PC-9 (cell line): ENCODE measurements around the gene FOXC1. TPM values are rescaled to one million over a fixed set of nuclear protein-coding genes. Genes with fewer than 3 reads are reported as not detected.

Experiments used
- BruUV-seq: library from RNA; stranded (reverse); fragments of 400-500 nt; replicated peaks from 2 replicates; lab custom pipeline; 2021; lab: Mats Ljungman, UMichigan
- CTCF ChIA-PET: fragments of 300-600 bp; sonication (Branson Sonifier 250); formaldehyde crosslinking; loops from one replicate; lab custom pipeline; 2022; ENCODE audit warnings: antibody characterized with exemption; lab: Charles Lee
- POLR2A ChIA-PET: fragments of 300-600 bp; sonication (Branson Sonifier 250); formaldehyde crosslinking; loops from one replicate; lab custom pipeline; 2022; ENCODE audit warnings: antibody characterized with exemption; ENCODE audit not compliant: unreplicated experiment; lab: Charles Lee
- DNase-seq, 2 experiments: peaks; one replicate each; pipeline versions ENCODE4 v3.0.0 to v3.0.0-alpha.2; 2015 to 2022; ENCODE audit warnings: mixed read lengths in 1 of 2
- H2AFZ ChIP-seq: fragments of 200-600 bp; sonication (generic); 2 replicates; pipeline ENCODE4 v1.8.1; 2017; ENCODE audit warnings: antibody characterized with exemption
- H3F3A ChIP-seq: fragments of 200-600 bp; sonication (generic); 2 replicates; pipeline ENCODE4 v1.8.1; 2017; ENCODE audit warnings: antibody characterized with exemption, mild to moderate bottlenecking, low read depth; ENCODE audit not compliant: insufficient read depth
- H3K27ac ChIP-seq: fragments of 200-600 bp; sonication (generic); 2 replicates; pipeline ENCODE4 v1.6.1; 2016; ENCODE audit warnings: mixed run types
- H3K27me3 ChIP-seq: fragments of 200-600 bp; sonication (generic); 2 replicates; pipeline ENCODE4 v1.6.1; 2016; ENCODE audit warnings: low read depth, mixed run types; ENCODE audit not compliant: insufficient read depth
- H3K36me3 ChIP-seq: fragments of 200-600 bp; sonication (generic); 2 replicates; pipeline ENCODE4 v1.6.1; 2016; ENCODE audit warnings: low read depth, mixed run types
- H3K4me1 ChIP-seq: fragments of 200-600 bp; sonication (generic); replicated peaks from 2 replicates; pipeline ENCODE4 v1.6.1; 2016; ENCODE audit warnings: mixed run types; ENCODE audit not compliant: insufficient read depth
- H3K4me2 ChIP-seq: fragments of 200-600 bp; sonication (generic); 2 replicates; pipeline ENCODE4 v1.6.1; 2017; ENCODE audit warnings: mixed run types
- H3K4me3 ChIP-seq: fragments of 200-600 bp; sonication (generic); 2 replicates; pipeline ENCODE4 v1.6.1; 2016; ENCODE audit warnings: mixed run types
- H3K79me2 ChIP-seq: fragments of 200-600 bp; sonication (generic); 2 replicates; pipeline ENCODE4 v1.6.1; 2017; ENCODE audit warnings: low read depth, mixed run types
- H3K9me2 ChIP-seq: fragments of 200-600 bp; sonication (generic); 2 replicates; pipeline ENCODE4 v1.8.1; 2017; ENCODE audit warnings: mild to moderate bottlenecking; ENCODE audit not compliant: insufficient read depth
- H3K9me3 ChIP-seq: fragments of 200-600 bp; sonication (generic); 2 replicates; pipeline ENCODE4 v1.8.1; 2016; ENCODE audit warnings: low read depth; ENCODE audit not compliant: insufficient read depth
- H4K20me1 ChIP-seq: fragments of 200-600 bp; sonication (generic); 2 replicates; pipeline ENCODE4 v1.8.1; 2017; ENCODE audit not compliant: insufficient read depth
- EZH2 ChIP-seq: fragments of 200-600 bp; sonication (generic); IDR thresholded peaks from 2 replicates; pipeline ENCODE4 v1.8.0; 2017; ENCODE audit warnings: antibody characterized with exemption, low read depth
- intact Hi-C: fragments of 100-400 bp; cut with micrococcal nuclease; formaldehyde crosslinking; loops from one replicate; pipeline ENCODE4 v1.10.0; 2022; ENCODE audit not compliant: unreplicated experiment
- total RNA-seq: library from RNA; stranded (reverse); gene quantifications from 2 replicates; pipeline ENCODE4 v1.2.3, GENCODE V29; 2021
- TF ChIP-seq, protein P1 (sequence below): fragments of 200-600 bp; sonication (generic); conservative IDR thresholded peaks from 2 replicates; pipeline ENCODE4 v1.6.1; 2017; ENCODE audit warnings: mixed run types, antibody characterized with exemption, mild to moderate bottlenecking, moderate library complexity

FOXC1 gene
- total RNA-seq, 1 experiment from 2014 or later: 18.6 TPM

DNA sequence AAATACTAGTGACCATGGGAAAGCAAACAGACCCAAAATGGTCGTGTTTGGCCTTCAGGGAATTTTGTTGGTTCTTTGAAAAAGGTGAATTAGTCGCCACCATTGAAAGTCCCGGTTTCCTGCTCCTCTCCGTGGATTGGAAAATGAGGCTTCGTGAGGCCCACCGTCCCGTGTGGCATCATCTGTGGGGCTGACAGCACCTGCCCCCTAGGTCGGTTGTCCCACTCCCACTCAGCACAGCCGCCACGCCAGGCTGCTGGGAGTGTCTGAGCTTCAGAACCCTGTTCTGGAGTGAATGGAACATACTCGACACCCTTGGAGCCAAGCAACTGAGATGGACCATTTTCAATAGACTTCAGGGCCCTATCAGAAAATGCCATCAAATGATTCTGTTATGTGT is 33.0 kb upstream of the FOXC1 start:
- H3F3A ChIP-seq: no peaks in the 10 kb centered on the region
- no peaks in the 10 kb centered on the region for H4K20me1 ChIP-seq
- BruUV-seq: no TSS peak
- H3K9me3 ChIP-seq: no peaks in the 10 kb centered on the region
- H3K27me3 ChIP-seq: 0 out of 2 replicates have a peak, but pooled peaks cover 4% of the 10 kb centered on the region
- intact Hi-C loops: no loop called here
- POLR2A ChIA-PET: no interaction called here
- CTCF ChIA-PET: no interaction called here
- no peaks in the 10 kb centered on the region for H3K9me2 ChIP-seq
- TF ChIP-seq, protein P1, sequence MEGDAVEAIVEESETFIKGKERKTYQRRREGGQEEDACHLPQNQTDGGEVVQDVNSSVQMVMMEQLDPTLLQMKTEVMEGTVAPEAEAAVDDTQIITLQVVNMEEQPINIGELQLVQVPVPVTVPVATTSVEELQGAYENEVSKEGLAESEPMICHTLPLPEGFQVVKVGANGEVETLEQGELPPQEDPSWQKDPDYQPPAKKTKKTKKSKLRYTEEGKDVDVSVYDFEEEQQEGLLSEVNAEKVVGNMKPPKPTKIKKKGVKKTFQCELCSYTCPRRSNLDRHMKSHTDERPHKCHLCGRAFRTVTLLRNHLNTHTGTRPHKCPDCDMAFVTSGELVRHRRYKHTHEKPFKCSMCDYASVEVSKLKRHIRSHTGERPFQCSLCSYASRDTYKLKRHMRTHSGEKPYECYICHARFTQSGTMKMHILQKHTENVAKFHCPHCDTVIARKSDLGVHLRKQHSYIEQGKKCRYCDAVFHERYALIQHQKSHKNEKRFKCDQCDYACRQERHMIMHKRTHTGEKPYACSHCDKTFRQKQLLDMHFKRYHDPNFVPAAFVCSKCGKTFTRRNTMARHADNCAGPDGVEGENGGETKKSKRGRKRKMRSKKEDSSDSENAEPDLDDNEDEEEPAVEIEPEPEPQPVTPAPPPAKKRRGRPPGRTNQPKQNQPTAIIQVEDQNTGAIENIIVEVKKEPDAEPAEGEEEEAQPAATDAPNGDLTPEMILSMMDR: no peak
- TF ChIP-seq EZH2: no peak
- H3K27ac ChIP-seq: no peak overlapping the region
- H2AFZ ChIP-seq: no peak overlapping the region
- no peaks in the 10 kb centered on the region for H3K4me1 ChIP-seq
- no peak for DNase-seq
- H3K4me2 ChIP-seq: no peak overlapping the region
- H3K79me2 ChIP-seq: no peaks in the 10 kb centered on the region
- no peaks in the 10 kb centered on the region for H3K36me3 ChIP-seq
- no peak overlapping the region for H3K4me3 ChIP-seq

DNA sequence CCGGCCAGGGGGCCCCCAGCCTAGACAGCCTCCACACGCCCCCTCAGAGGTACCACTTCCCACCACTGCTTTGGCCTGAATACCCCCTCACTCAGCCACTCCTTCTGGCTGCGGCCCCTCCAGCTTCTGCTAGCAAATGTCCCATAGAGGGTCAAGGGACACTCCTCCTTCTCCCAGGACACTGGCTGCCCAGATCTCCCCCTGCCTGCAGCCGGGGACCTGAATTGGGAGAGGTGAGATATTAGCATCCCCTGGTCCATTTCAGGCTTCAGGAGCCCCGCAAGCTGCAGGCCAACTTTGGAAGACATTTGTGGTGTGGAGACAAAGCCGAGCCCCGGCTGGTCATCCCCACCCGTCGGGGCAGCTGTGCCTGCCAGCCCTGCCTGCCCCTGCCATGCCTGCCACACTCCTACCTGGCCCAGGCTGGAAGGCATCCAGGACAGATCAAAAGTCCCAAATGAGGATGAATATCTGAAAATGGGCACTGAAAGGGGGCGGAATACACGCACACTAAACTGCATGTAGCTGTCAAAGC is 32.5 kb upstream of the FOXC1 start:
- no peak for TF ChIP-seq EZH2
- TF ChIP-seq, protein P1: no peak
- Histone ChIP-seq H3K4me2 (no peak overlapping the region), H3K4me3 (no peak overlapping the region), H3K9me2 (no peaks in the 10 kb centered on the region), H3K36me3 (no peaks in the 10 kb centered on the region), H2AFZ (no peak overlapping the region), H4K20me1 (no peaks in the 10 kb centered on the region), H3F3A (no peaks in the 10 kb centered on the region), H3K4me1 (no peaks in the 10 kb centered on the region), H3K79me2 (no peaks in the 10 kb centered on the region), H3K27me3 (0 out of 2 replicates have a peak, but pooled peaks cover 4% of the 10 kb centered on the region), H3K27ac (no peak overlapping the region), H3K9me3 (no peaks in the 10 kb centered on the region)
- ChIA-PET CTCF (no interaction called here), POLR2A (no interaction called here)
- intact Hi-C loops: no loop called here
- no TSS peak for BruUV-seq
- DNase-seq: no peak

GRCh38 chr6:1577896-1578745 is 31.6 kb upstream of the FOXC1 start:
- Histone ChIP-seq H3K4me1 (no peaks in the 10 kb centered on the region), H3K4me2 (no peak overlapping the region), H3F3A (no peaks in the 10 kb centered on the region), H3K4me3 (no peak overlapping the region), H3K27me3 (0 out of 2 replicates have a peak, but pooled peaks cover 4% of the 10 kb centered on the region), H4K20me1 (no peaks in the 10 kb centered on the region), H3K27ac (no peak overlapping the region), H3K79me2 (no peaks in the 10 kb centered on the region), H2AFZ (no peak overlapping the region), H3K9me3 (no peaks in the 10 kb centered on the region), H3K36me3 (no peaks in the 10 kb centered on the region), H3K9me2 (no peaks in the 10 kb centered on the region)
- POLR2A ChIA-PET: no interaction called here
- intact Hi-C loops: no loop called here
- CTCF ChIA-PET: no interaction called here
- no TSS peak for BruUV-seq
- no peak for DNase-seq
- TF ChIP-seq EZH2: no peak
- TF ChIP-seq, protein P1: no peak
